HEK293 (cell line): ENCODE results near the gene PSTPIP1.

ENCODE experiments used
- CTCF ChIA-PET: fragments of 350-600 bp; formaldehyde crosslinking; extraction: SDS; loops from one replicate; lab custom pipeline; 2021; ENCODE audit warnings: antibody characterized with exemption; lab: Yijun Ruan, JAX
- POLR2A ChIA-PET: fragments of 300-600 bp; formaldehyde crosslinking; extraction: SDS; loops from one replicate; lab custom pipeline; 2020; ENCODE audit warnings: antibody characterized with exemption, inconsistent platforms; lab: Yijun Ruan, JAX
- H3K27ac ChIP-seq: fragments of 200-500 bp; sonication (Bioruptor generic); 2 replicates; pipeline ENCODE4 v1.5.1; 2014; ENCODE audit warnings: low read depth, low read length, control low read depth, inconsistent platforms; ENCODE audit errors: extremely low read depth
- H3K36me3 ChIP-seq, 2 experiments: fragments of 200-500 bp in 1 of 2; sonication (Bioruptor generic) in 1 of 2; 1 replicate in 1 of 2; 2 replicates in 1 of 2; pipeline ENCODE4 v1.5.1; 2014 to 2017; ENCODE audit warnings: inconsistent platforms in 2 of 2, low read length in 2 of 2; ENCODE audit not compliant: control insufficient read depth in 2 of 2, insufficient read depth in 1 of 2
- H3K4me1 ChIP-seq: fragments of 200-500 bp; sonication (Bioruptor generic); 2 replicates; pipeline ENCODE4 v1.5.1; 2014; ENCODE audit warnings: mild to moderate bottlenecking, low read length, inconsistent platforms; ENCODE audit not compliant: control insufficient read depth, insufficient read depth
- H3K4me3 ChIP-seq: 2 replicates; pipeline ENCODE4 v1.5.1; 2011; ENCODE audit warnings: low read depth, mild to moderate bottlenecking, control low read depth, low read length, moderate library complexity
- H3K9me3 ChIP-seq: fragments of 200-500 bp; sonication (Bioruptor generic); 2 replicates; pipeline ENCODE4 v1.5.1; 2014; ENCODE audit warnings: low read depth, low read length, inconsistent platforms; ENCODE audit not compliant: control insufficient read depth, insufficient read depth
- PATZ1 ChIP-seq: fragments of 450-650 bp; formaldehyde crosslinking; IDR thresholded peaks from 2 replicates; pipeline ENCODE4 v1.5.1; 2016; ENCODE audit warnings: missing biosample characterization, missing genetic modification characterization
- PRDM10 ChIP-seq: fragments of 450-650 bp; formaldehyde crosslinking; IDR thresholded peaks from 2 replicates; pipeline ENCODE4 v1.5.1; 2016; ENCODE audit warnings: missing biosample characterization, missing genetic modification characterization
- ZBTB1 ChIP-seq: fragments of 450-650 bp; formaldehyde crosslinking; IDR thresholded peaks from 2 replicates; pipeline ENCODE4 v1.5.1; 2016; ENCODE audit warnings: missing biosample characterization, missing genetic modification characterization
- ZBTB26 ChIP-seq: fragments of 450-650 bp; formaldehyde crosslinking; optimal IDR thresholded peaks from 2 replicates; pipeline ENCODE3; 2016; ENCODE audit warnings: missing biosample characterization, mild to moderate bottlenecking, missing genetic modification characterization
- ZBTB8A ChIP-seq: fragments of 450-650 bp; formaldehyde crosslinking; IDR thresholded peaks from 2 replicates; pipeline ENCODE4 v1.5.1; 2016; ENCODE audit warnings: missing biosample characterization, missing genetic modification characterization
- ZFP69B ChIP-seq: fragments of 450-650 bp; formaldehyde crosslinking; IDR thresholded peaks from 2 replicates; pipeline ENCODE4 v1.5.1; 2016; ENCODE audit warnings: missing biosample characterization, missing genetic modification characterization
- ZNF16 ChIP-seq: fragments of 450-650 bp; formaldehyde crosslinking; IDR thresholded peaks from 2 replicates; pipeline ENCODE4 v1.5.1; 2016; ENCODE audit warnings: low read depth, missing biosample characterization, missing genetic modification characterization
- ZNF23 ChIP-seq: fragments of 450-650 bp; formaldehyde crosslinking; IDR thresholded peaks from 2 replicates; pipeline ENCODE4 v1.5.1; 2016; ENCODE audit warnings: missing biosample characterization, missing genetic modification characterization, borderline replicate concordance
- ZNF335 ChIP-seq: fragments of 450-650 bp; formaldehyde crosslinking; conservative IDR thresholded peaks from 2 replicates; pipeline ENCODE4 v1.5.1; 2016; ENCODE audit warnings: missing biosample characterization, missing genetic modification characterization
- ZNF510 ChIP-seq: fragments of 450-650 bp; formaldehyde crosslinking; IDR thresholded peaks from 2 replicates; pipeline ENCODE4 v1.5.1; 2018; ENCODE audit warnings: mild to moderate bottlenecking, missing genetic modification characterization, missing biosample characterization; ENCODE audit not compliant: insufficient replicate concordance
- ZNF600 ChIP-seq: fragments of 450-650 bp; formaldehyde crosslinking; IDR thresholded peaks from 2 replicates; pipeline ENCODE4 v1.5.1; 2016; ENCODE audit warnings: missing biosample characterization, missing genetic modification characterization
- ZNF645 ChIP-seq: fragments of 450-650 bp; formaldehyde crosslinking; IDR thresholded peaks from 2 replicates; pipeline ENCODE4; 2016; ENCODE audit warnings: missing biosample characterization, missing genetic modification characterization
- ZNF692 ChIP-seq: fragments of 450-650 bp; formaldehyde crosslinking; IDR thresholded peaks from 2 replicates; pipeline ENCODE4 v1.5.1; 2016; ENCODE audit warnings: missing biosample characterization, missing genetic modification characterization
- ZNF76 ChIP-seq: fragments of 450-650 bp; formaldehyde crosslinking; IDR thresholded peaks from 2 replicates; pipeline ENCODE4; 2016; ENCODE audit warnings: low read depth, missing biosample characterization, missing genetic modification characterization, borderline replicate concordance
- ZSCAN16 ChIP-seq: fragments of 450-650 bp; formaldehyde crosslinking; IDR thresholded peaks from 2 replicates; pipeline ENCODE4 v1.5.1; 2016; ENCODE audit warnings: missing biosample characterization, missing genetic modification characterization
- ZXDB ChIP-seq: fragments of 450-650 bp; formaldehyde crosslinking; IDR thresholded peaks from 2 replicates; pipeline ENCODE4 v1.5.1; 2016; ENCODE audit warnings: missing biosample characterization, missing genetic modification characterization

Gene PSTPIP1

GRCh38 chr15:77076323-77076915 lies 81.5 kb downstream of the PSTPIP1 start (continued):
- TF ChIP-seq ZNF645 (tag by site-specific recombination) (no peak), ZSCAN16 (no peak), ZNF16 (no peak)

GRCh38 chr15:77081971-77082370 lies 87.0 kb downstream of the PSTPIP1 start:
- H3K36me3 ChIP-seq: no peaks in the 10 kb centered on the region
- CTCF ChIA-PET: interaction anchor here (1.0 to 1.3 kb wide), 3 partner anchors 47 to 58 kb away, joined by 3 to 4 read pairs (median 4); no protein-coding TSS in a partner anchor

GRCh38 chr15:77083381-77084160 lies 88.6 kb downstream of the PSTPIP1 start:
- peaks cover 8% of the 10 kb centered on the region for H3K4me1 ChIP-seq
- CTCF ChIA-PET: interaction anchor here (1.2 kb wide), 1 partner anchor 24 kb away, joined by 4 read pairs; no protein-coding TSS in a partner anchor
- H3K9me3 ChIP-seq: no peaks in the 10 kb centered on the region
- H3K4me3 ChIP-seq: peak overlapping the region; percentile 25
- 0 out of 2 replicates have a peak overlapping the region, but pooled peaks have one; percentile 34 for H3K27ac ChIP-seq
- no peaks in the 10 kb centered on the region for H3K36me3 ChIP-seq
- POLR2A ChIA-PET: interaction anchor here (0.7 to 2.5 kb wide), 3 partner anchors 13 to 438 kb away, joined by 4 to 12 read pairs (median 4); partner anchors contain the start of gene TSPAN3
- TF ChIP-seq ZNF76 (tag by site-specific recombination) (peak; percentile 82), ZNF335 (tag by site-specific recombination) (peak; percentile 71), ZNF23 (tag by site-specific recombination) (no peak), ZBTB1 (tag by site-specific recombination) (no peak), PRDM10 (tag by site-specific recombination) (peak; percentile 69), PATZ1 (tag by site-specific recombination) (peak; percentile 59), ZBTB26 (tag by site-specific recombination) (peak; percentile 5), ZBTB8A (tag by site-specific recombination) (0 out of 2 replicates have a peak, but pooled peaks have one; percentile 12), ZNF510 (tag by site-specific recombination) (peak; percentile 10), ZNF600 (peak; percentile 16; the same call in 1 of the 2 replicates)

More at GRCh38 chr15:77081971-77082370, 87.0 kb downstream of the PSTPIP1 start:
- peaks cover 8% of the 10 kb centered on the region for H3K4me1 ChIP-seq
- TF ChIP-seq ZNF692 (tag by site-specific recombination) (peak; percentile 83), ZFP69B (peak; percentile 41; the same call in 1 of the 2 replicates), ZXDB (tag by site-specific recombination) (no peak)
- no peaks in the 10 kb centered on the region for H3K9me3 ChIP-seq
- H3K27ac ChIP-seq: no peak overlapping the region
- H3K4me3 ChIP-seq: no peak overlapping the region
- POLR2A ChIA-PET: interaction anchor here (0.7 to 2.5 kb wide), 2 partner anchors 11 to 19 kb away, joined by 6 to 12 read pairs; partner anchors contain the start of gene TSPAN3
